ENCODE data around the gene MRPL24. TPM values are rescaled to one million over a fixed set of nuclear protein-coding genes. Genes with fewer than 3 reads are reported as not detected.
A peak's percentile ranks its signal among the peaks of the same experiment; 100 is the strongest.

MRPL24 gene
- total and polyA plus RNA-seq, 10 of the 15 experiments (the other 5 are each of a cell fraction or from before 2014, with no cell fraction given) = 87.4 to 269 (median 134) TPM

- no peak for TF ChIP-seq ZBTB4 (CRISPR knock-in tag; IDR thresholded peaks at IDR 0.05)
- TF ChIP-seq E2F4 (IDR thresholded peaks at IDR 0.05; ENCODE audit: low read depth, low read length) = no peak
- TF ChIP-seq ZZZ3 (IDR thresholded peaks at IDR 0.05; ENCODE audit: control insufficient read depth, insufficient read length, low read depth) = no peak
- 0 out of 2 replicates have a peak, but pooled peaks have one; percentile 15 for TF ChIP-seq MEF2A (IDR thresholded peaks at IDR 0.05; ENCODE audit: insufficient read depth, low read depth, low read length)
- no peak for TF ChIP-seq PRDM15 (CRISPR knock-in tag; IDR thresholded peaks at IDR 0.05)
- TF ChIP-seq RFX5 (IDR thresholded peaks at IDR 0.05; ENCODE audit: low read depth, low read length) = 0 out of 2 replicates have a peak, but pooled peaks have one; percentile 39
- no peak for TF ChIP-seq MAX (IDR thresholded peaks at IDR 0.05; ENCODE audit: low read depth, low read length)
- TF ChIP-seq SREBF1 (IDR thresholded peaks at IDR 0.05; ENCODE audit: low read length) = no peak
- TF ChIP-seq KLF5 (IDR thresholded peaks at IDR 0.05; ENCODE audit: partially characterized antibody) = peak; percentile 70
- peak; percentile 53 for TF ChIP-seq ELK1 (IDR thresholded peaks at IDR 0.05; ENCODE audit: low read depth, low read length)
- TF ChIP-seq PAX5 (IDR thresholded peaks at IDR 0.05; ENCODE audit: borderline replicate concordance, low read depth, low read length) = peak; percentile 79
- no peak for TF ChIP-seq YBX1 (IDR thresholded peaks at IDR 0.05)
- TF ChIP-seq CHD4 (IDR thresholded peaks at IDR 0.05) = no peak
- TF ChIP-seq NKRF (conservative IDR thresholded peaks at IDR 0.05) = peak; percentile 36; the same call in 1 of the 2 replicates
- no peak for TF ChIP-seq SIX5 (IDR thresholded peaks at IDR 0.05; ENCODE audit: low read depth, low read length, severe bottlenecking)
- TF ChIP-seq PAX8 (IDR thresholded peaks at IDR 0.05) = no peak
- no peak for TF ChIP-seq RAD21 (IDR thresholded peaks at IDR 0.05; ENCODE audit: insufficient read depth, low read depth, low read length)
- TF ChIP-seq HDAC2 (IDR thresholded peaks at IDR 0.05) = no peak
Measured at GRCh38 chr1:156728599-156729462, 12.1 kb downstream of the MRPL24 start, which contains the start of gene ISG20L2 (continued).
